Measurements from ENCODE around the gene SLC48A1. TPM values are rescaled to one million over a fixed set of nuclear protein-coding genes. Genes with fewer than 3 reads are reported as not detected.

Gene SLC48A1
- total RNA-seq, 2 donors from 2014 or later = 5.2 to 7.4 TPM

DNA sequence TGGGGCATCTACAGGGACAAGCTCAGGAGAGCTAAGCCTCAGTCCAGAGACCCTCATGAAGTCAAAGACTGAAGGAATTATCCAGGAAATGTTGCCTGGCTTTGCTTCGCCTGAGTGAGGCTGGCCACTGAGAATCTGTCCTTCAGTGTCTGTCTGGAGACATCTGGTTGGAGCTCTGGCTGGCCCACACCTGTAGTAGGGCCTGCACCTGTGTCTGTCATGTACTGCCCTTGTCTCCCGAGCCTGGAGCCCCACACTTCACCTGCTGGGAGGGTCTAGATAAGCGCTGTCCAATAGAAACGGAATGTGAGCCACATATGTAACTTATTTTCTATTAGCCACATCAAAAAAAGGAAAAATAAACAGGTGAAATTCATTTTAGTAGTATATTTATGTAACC is 56.5 kb downstream of the SLC48A1 start:
- ATAC-seq = no peak
- H3K27ac Mint-ChIP-seq = peak overlapping the region; percentile 82 to 83
- peaks cover 0 to 7% of the 10 kb centered on the region in 2 donors for H3K36me3 Mint-ChIP-seq
- DNase-seq (ENCODE audit: low spot score in 2 of 2) = no peak
- no peaks in the 10 kb centered on the region for H3K9me3 Mint-ChIP-seq

Other genes starting within 250 kb of the SLC48A1 start
- 10 to 100 TPM; 41.7 to 53.9 TPM for gene RPAP3, start 67.2 kb upstream of the SLC48A1 start, total RNA-seq
- gene ENDOU, start 47.7 kb upstream of the SLC48A1 start, total RNA-seq = not detected
- gene RAPGEF3, start 14.4 kb upstream of the SLC48A1 start, total RNA-seq = 1 to 10 TPM; 1.1 to 2.7 TPM
- gene HDAC7, start 46.7 kb downstream of the SLC48A1 start, total RNA-seq = 100 to 1,000 TPM; 285 to 334 TPM
- gene VDR, start 131.8 kb downstream of the SLC48A1 start, total RNA-seq = 100 to 1,000 TPM in 1 of 2 donors, 10 to 100 TPM in 1; 92.4 to 133 TPM
- gene TMEM106C, start 190.4 kb downstream of the SLC48A1 start, total RNA-seq = 100 to 1,000 TPM; 134 to 305 TPM
- gene COL2A1, start 231.2 kb downstream of the SLC48A1 start, total RNA-seq = not detected

Data from activated naive CD4-positive, alpha-beta T cell treated with anti-CD3 and anti-CD28 coated beads, Interleukin-2, amount 50 U/mL, for 72 hours (primary cell).